ENCODE measurements around the gene EPS8L2. TPM values are rescaled to one million over a fixed set of nuclear protein-coding genes. Genes with fewer than 3 reads are reported as not detected.

The EPS8L2 gene
- total and polyA plus RNA-seq, 10 of the 15 experiments (the other 5 are each of a cell fraction or from before 2014, with no cell fraction given), result 0.76 to 20.0 (median 9.7) TPM

- no peaks in the 10 kb centered on the region for H3K4me1 ChIP-seq (ENCODE audit: control insufficient read depth, insufficient read depth, low read length)
- RAD21 ChIA-PET (ENCODE audit: unreplicated experiment), result interaction anchor here (0.6 to 1.5 kb wide), 2 partner anchors 38 to 57 kb away, joined by 3 read pairs; no protein-coding TSS in a partner anchor
- H3K79me2 ChIP-seq (ENCODE audit: control insufficient read depth, insufficient read depth, low read length), result no peaks in the 10 kb centered on the region
- no peak overlapping the region for H2AFZ ChIP-seq (ENCODE audit: control insufficient read depth, low read depth, low read length)
- peaks cover 29 to 37% of the 10 kb centered on the region in 2 experiments; a peak in 3 of 4 replicates for H3K36me3 ChIP-seq (ENCODE audit: control insufficient read depth in 2 of 2, insufficient read depth in 2 of 2, low read length in 1 of 2)
- DNase-seq (ENCODE audit: low read depth, low spot score) (no peak), FAIRE-seq (no peak), ATAC-seq (no peak)
- H3K27ac ChIP-seq (ENCODE audit: control insufficient read depth, insufficient read depth), result no peak overlapping the region
- no peaks in the 10 kb centered on the region for H3K27me3 ChIP-seq (replicated peaks in 1 of 2; ENCODE audit: control insufficient read depth in 2 of 2, insufficient read depth in 2 of 2, low read length in 1 of 2)
- H3K9ac ChIP-seq (ENCODE audit: control insufficient read depth, insufficient read depth, low read length), result no peak overlapping the region
- H4K20me1 ChIP-seq (ENCODE audit: control insufficient read depth, insufficient read depth), result no peaks in the 10 kb centered on the region
- TF ChIP-seq POLR2A (IDR thresholded peaks at IDR 0.05; ENCODE audit: low read depth, low read length), result peak; percentile 63
- peak; percentile 52 for TF ChIP-seq PML (IDR thresholded peaks at IDR 0.05; ENCODE audit: low read length)
- no peak for TF ChIP-seq SRF (IDR thresholded peaks at IDR 0.05; ENCODE audit: low read depth in 2 of 2, low read length in 2 of 2)
- TF ChIP-seq ATF2 (IDR thresholded peaks at IDR 0.05; ENCODE audit: low read length), result peak; percentile 34; the same call in 1 of the 2 replicates
- TF ChIP-seq BCL3 (IDR thresholded peaks at IDR 0.05; ENCODE audit: borderline replicate concordance, insufficient read depth, low read depth, low read length, poor library complexity, severe bottlenecking), result peak; percentile 39
- in situ Hi-C loops (cut with MboI), result no loop called here
- H3K4me2 ChIP-seq (ENCODE audit: control insufficient read depth, insufficient read depth), result no peak overlapping the region
- POLR2A ChIA-PET, result no interaction called here
- no peaks in the 10 kb centered on the region for H3K9me3 ChIP-seq (replicated peaks; ENCODE audit: control insufficient read depth, insufficient read depth, low read length)
- intact Hi-C loops (cut with micrococcal nuclease; ENCODE audit: unreplicated experiment), result no loop called here
- no TSS peak for BruUV-seq (replicated peaks)
- CTCF ChIA-PET, result interaction anchor here (1.2 to 1.4 kb wide), 2 partner anchors 15 to 38 kb away, joined by 3 to 4 read pairs; no protein-coding TSS in a partner anchor
- SMC1A ChIA-PET (ENCODE audit: uncharacterized antibody, unreplicated experiment), result interaction anchor here (1.1 to 1.9 kb wide), 2 partner anchors 14 to 40 kb away, joined by 3 to 8 read pairs; no protein-coding TSS in a partner anchor
- 86% methylated on average over 22 of the region's 22 CpGs for WGBS (ENCODE audit: insufficient coverage, insufficient replicate concordance, low lambda C conversion rate, missing lambda C conversion rate)
- H3K4me3 ChIP-seq, result no peak overlapping the region
Observed at GRCh38 chr11:763549-764321, 57.7 kb downstream of the EPS8L2 start.

Data from GM12878 (cell line).